GM18498 (cell line): ENCODE results near the gene SRPK2.
"Not testable (repeated sequence)": the region's sequence is repeated elsewhere in the genome, so short reads cannot be mapped to it uniquely, and the experiment has no call there.

Experiments
- ATAC-seq: cut with Tn5 transposase; IDR thresholded peaks from one replicate; pipeline ENCODE4 v1.9.1; 2021; ENCODE audit warnings: mild to moderate bottlenecking, moderate library complexity; ENCODE audit not compliant: unreplicated experiment

Gene SRPK2

DNA sequence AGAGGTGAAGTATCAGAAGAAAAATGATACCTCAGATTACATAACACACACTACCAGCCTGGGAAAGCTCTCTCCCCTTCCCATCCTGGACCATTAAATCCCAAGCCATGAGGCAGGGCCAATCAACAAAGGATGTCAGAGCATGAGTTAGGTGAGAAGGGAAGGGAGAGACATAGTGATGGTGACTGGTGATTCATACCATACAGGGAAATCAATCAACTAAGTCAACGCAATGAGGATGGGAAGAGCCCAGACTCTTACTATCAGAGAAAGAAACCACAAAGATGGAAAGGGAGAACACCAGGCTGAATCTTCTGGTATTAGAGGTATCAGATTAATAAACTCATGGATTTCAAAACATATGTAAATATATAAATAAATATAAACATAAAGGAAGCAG is 189.3 kb downstream of the SRPK2 start:
- ATAC-seq = no peak

DNA sequence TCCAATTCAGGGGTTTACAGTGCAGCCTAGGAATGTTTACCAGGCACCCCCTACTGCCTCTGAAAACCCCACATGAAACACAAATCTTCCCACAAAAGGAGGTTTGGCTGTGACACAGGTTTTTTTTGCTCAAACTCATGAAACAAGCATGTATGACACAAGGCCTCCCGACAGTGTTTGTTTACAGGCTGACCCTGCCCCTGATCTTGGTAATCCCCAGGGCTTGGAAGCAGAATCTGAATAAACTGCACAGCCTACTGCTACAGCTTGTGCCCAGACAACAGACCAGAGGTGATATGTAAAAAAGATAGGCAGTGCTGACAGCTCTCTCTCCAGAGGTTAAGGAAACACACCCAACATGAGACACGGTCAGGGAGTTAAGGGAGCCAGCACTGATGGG is 190.5 kb downstream of the SRPK2 start:
- no peak for ATAC-seq

DNA sequence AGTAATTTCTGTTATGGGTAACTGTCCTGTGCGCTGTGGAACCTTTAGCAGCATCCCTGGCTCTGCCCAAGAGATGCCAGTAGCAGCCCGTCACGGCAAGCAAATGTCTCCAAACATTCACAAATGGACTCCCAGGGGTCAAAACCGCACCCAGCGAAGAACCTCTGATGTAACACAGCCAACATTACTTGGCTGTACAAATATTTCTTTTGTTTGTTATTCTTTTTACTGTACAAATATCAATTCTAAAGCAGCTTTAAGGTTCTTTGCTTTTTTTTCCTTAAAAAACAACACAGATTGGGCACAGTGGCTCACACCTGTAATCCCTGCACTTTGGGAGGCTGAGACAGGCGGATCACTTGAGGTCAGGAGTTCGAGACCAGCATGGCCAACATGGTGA is 192.2 kb downstream of the SRPK2 start:
- no peak for ATAC-seq

DNA sequence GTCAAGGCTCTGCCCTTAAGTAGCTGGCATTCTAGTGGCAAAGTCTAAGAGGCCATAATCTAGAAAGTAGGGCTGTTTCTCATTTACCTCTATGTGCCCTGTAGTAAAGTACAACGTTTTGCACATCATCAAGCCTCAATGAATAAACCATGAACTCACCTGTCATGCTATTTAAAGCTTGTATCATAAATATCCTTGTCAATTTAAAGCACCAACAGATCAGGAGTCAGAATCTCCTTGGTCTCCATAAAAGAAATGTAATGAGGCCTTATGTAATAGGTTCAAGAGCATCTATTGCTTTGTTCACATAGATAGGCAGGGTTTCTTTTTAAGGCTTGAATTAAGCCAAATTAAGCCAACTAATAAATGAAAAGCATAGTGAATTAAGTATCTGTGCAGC is 192.8 kb downstream of the SRPK2 start:
- no peak for ATAC-seq

DNA sequence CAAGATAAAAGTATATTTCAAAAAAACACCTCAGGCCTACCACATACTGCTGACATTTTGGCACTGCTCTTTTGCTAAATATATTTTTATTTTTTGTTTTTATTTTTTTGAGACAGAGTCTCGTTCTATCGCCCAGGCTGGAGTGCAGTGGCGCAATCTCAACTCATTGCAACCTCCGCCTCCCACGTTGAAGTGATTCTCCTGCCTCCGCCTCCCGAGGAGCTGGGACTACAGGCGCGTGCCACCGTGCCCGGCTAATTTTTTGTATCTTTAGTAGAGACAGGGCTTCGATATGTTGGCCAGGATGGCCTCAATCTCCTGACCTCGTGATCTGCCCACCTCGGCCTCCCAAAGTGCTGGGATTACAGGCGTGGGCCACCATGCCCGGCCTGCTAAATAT is 193.8 kb downstream of the SRPK2 start:
- ATAC-seq = not testable (repeated sequence)

DNA sequence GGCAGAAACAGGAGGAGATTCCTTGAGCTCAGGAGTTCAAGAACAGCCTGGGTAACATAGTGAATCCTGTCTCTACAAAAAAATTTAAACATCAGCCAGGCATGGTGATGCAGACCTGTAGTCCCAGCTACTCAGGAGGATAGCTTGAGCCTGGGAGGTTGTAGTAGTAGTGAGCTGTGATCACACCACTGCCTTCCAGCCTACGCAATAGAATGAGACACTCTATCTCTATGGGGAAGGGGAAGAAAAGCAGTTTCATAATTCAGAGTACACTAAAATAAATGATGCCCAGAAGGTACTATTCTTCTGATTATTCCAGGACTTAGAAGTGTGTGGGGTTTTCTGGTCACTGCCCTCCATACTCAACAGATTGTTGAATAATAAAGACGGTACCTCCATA is 197.4 kb downstream of the SRPK2 start:
- no peak for ATAC-seq

DNA sequence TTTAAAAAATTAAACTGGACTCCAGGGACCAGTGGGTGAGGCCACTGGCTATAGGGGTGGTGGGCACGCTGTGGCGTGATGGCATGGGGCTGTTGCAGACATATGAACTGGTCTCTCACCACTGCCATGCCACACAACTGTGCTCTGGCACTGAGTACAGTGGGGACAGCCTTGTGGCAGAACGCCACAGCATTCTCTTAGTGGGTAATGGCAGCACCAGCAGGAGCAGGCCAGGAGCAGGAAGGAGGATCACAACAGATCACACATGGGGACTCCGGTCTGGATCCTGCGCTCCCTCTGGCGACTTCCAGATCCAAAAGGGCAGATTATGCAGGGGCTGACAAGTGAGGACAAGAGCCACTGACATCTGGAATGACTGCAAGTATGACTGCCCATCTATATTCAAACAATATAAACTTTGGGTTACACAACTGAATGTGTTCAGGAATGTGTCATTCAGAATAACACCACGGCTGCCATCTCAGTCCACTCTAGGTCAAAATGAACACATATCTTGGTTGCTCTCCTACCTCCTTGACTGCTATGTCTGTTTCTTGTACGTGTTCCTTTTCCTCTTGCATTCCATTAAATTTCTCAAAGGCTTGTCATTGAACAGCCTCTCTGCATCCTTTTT is 198.7 kb downstream of the SRPK2 start:
- no peak for ATAC-seq

DNA sequence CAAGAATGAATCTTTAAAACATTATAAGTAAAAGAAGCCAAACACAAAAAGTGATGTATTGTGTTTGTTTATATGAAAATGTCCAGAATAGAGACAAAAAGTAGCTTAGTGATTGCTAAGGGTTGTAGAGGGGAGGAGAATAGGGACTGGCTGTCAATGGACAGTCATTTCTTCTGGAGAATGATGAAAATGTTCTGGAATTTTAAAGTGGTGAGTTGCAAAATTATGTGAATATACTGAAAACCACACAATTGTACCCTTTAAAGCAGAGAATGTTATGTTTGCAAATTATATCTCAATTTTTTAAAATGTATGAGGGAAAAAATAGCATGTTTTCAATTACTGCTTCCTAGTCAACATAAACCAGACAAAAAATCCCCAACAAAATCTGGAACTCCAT is 200.5 kb downstream of the SRPK2 start:
- no peak for ATAC-seq

DNA sequence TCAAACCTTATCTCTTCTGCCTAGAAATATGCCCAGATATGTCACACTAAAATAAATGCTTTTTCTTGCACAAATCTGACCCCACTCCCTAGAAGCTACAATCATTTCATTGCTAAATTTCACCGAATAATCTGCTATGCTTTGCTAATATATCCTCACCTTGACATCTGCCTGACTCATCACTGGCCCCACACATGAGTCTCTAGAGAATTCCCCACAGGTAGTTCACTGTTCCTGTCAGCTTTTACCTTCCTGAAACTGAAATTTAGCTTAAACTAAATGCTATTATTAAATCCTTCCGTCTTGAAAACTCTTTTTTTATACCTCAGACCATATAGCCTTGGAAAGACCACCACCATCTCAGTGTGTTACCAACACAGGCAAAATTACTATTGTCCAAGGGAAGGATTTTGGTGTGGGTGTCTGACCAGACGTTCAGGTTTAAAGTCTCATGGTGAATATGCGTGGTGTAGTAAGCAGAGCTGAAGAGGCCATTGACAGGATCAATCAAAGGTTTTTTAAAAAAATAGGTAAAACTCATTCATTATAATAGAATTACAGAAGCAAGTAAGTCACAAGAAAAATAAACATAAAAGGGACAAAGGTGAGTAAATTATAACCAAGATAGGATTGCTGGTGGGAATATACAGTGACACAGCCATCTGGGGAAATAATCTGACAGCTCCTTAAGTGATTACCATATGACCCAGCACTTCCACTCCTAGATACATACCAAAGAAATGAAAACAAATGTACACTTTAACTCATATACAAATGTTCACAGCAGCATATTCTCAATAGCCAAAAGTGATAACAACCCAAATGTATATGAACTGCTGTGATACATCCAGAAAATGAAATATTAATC is 201.2 kb downstream of the SRPK2 start:
- ATAC-seq = peak; percentile 54

DNA sequence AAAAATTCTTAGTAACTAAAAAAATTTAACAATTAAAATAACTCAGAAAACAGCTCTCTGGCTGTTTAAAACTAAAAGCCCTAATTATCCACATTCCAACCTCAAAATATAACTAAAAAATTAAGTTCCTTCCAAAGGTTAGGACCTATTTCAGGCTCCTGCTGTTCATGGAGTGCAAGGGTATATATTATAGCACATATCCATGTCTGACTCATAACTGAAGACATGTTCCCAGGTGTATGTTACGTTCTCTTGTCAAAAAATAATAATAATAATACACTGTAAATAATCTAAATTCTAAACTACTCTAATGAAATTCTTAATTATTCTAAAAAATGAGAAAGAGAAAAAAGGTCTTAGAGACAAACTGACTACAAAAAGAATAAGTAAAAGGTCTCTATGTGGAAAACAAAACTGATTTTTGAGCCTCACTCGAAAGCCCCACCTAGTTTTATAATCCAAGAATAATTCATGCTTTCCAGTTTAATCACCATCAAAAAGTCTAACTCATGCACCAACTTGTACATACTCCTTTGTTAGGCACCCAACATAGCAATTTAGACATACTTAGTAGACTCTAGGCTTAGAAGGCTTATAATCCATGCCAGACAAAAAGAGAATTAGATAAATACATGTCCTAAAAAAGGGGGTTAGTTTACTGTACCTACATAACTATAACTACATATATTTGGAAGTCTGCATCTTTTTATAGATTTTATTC is 203.3 kb downstream of the SRPK2 start:
- no peak for ATAC-seq

DNA sequence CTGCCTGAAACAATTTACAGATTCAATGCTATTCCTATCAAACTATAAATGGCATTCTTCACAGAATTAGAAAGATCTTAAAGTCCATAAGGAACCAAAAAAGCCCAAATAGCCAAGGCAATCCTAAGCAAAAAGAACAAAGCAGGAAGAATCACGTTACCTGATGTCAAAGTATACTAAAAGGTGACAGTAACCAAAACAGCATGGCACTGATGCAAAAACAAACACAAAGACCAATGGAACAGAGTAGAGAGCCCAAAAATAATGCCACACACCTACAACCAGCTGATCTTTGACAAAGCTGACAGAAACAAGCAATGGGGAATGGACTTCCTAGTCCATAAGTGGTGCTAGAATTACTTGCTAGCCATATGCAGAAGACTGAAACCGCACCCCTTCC is 208.7 kb downstream of the SRPK2 start:
- ATAC-seq = no peak

DNA sequence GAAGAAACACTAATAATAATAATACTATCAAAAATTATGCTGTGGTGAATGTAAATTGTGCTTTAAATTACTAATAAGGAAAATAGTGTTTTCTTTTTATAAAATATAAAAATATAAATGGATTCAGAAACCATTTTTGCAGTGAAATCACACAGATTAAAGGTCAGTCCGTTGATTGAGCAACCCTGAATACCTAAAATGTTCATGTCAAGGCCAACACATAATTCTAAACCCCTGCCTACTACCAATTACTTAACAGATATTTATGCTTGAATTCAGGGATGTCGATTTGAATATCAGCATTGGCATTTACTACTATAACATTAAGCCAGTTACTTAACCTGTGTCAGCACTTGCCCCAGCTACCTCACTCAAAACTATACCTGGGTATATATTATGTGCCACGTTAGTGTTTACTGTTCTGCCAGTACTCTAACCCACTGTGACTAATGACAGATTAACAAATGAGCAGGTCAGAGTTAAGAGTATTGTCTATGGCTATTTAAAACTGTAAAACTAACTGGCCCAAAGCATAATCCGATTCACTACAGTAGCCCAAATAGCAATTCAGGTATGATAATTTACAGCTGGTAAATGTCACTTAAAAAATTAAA is 209.7 kb downstream of the SRPK2 start:
- no peak for ATAC-seq

DNA sequence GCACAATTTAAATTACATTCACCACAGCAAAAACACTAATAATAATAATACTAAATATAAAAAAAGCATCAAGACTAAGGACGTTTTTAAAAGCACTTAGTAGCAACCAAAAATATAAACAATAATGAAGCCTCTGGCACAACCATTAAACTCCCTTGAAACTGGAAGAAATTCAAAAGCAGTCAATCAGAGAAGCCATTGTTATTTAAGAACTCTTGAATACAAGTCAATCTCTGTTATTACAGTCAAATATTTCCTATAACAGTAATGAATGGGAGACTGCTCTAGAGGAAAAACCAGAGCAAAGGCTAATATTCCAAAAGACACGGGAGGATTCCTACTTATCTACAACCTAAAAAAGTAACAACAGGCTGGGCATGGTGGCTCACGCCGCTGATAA is 210.5 kb downstream of the SRPK2 start:
- no peak for ATAC-seq

DNA sequence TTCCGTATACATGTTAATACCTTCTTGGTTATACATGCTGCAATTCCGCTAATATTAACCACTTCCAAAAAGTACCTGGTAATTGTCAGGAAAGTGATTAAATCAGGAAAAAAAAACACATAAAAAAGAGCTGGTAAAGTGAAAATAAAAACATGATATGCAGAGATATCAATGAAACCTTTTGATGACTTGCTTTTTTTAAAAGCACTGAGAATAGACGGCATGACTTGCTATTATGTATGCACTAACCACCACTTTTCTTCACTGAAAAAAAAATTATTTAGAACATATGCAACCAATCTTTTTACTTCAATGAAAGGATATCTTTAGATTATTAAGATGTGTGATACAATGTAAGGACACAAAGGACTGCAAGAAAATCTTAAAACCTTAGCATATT is 211.7 kb downstream of the SRPK2 start:
- ATAC-seq = no peak

DNA sequence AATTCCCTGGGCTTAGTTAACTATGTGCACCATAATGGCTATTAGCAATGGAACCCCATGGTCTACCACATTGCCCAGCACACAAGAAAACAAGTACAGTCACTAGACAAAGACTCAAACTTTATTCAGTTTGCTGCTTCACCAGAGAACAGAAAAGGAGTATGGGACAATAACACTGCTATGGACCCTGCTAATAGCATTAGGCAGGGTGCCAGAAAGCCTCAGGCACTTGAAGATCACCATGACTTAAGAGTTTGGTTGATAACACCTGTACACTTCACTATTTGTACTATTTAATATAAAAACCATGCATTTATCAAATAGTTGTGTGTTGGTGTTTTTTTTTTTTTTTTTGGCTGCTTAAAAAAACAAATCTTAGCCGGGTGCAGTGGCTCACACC is 215.1 kb downstream of the SRPK2 start:
- ATAC-seq = no peak

DNA sequence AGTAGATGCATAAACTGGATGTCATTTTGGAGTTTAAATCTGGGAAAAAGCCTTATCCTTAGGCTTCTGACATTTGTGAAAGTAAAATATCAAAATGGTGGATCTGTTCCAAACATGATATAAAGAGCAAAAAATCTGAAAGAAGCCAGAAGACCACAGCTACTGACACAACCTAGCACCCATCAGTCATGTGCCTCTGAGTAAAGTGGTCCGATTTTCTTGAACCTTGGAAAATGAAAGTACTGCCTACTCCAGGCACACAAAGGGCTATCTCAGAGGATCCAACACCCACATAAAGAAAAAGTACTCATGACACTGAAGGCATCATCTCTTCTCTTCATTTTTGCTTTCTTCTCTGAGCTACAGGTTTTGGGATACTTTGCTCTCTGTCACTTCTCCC is 224.0 kb downstream of the SRPK2 start:
- ATAC-seq = no peak

DNA sequence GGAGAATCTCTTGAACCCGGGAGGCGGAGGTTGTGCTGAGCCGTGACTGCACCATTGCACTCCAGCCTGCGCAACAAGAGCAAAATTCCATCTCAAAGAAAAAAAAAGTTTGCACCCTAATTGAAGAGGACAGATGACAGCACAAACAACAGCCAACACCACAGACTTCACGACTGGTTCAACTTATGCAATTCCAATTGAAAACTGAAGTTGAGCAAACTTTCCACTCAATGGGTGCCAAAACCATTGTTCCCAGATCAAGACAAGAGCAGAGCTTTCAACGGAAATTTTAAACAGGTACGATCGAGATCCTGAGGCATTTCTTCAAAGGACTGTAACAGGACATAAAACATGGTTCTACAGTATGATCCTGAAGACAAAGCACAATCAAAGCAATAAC is 225.0 kb downstream of the SRPK2 start:
- no peak for ATAC-seq

DNA sequence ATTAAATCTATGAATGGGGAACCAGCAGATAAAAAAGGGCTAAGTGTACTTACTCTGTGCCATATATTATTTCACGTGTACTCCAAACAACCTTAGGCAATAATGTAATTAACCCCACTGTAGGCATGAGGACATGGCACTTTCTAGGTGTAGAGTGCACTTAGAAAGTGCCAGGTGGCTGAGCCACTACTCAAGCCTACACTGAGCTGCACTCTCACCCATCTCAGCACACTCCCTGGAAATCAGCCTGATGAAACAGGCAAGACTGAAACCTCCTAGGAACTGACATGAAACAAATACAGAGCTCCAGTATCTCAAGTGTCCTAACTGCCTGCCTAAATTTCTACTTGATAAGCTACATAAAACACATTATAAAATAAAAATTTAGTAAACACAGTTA is 227.4 kb downstream of the SRPK2 start:
- ATAC-seq = no peak

DNA sequence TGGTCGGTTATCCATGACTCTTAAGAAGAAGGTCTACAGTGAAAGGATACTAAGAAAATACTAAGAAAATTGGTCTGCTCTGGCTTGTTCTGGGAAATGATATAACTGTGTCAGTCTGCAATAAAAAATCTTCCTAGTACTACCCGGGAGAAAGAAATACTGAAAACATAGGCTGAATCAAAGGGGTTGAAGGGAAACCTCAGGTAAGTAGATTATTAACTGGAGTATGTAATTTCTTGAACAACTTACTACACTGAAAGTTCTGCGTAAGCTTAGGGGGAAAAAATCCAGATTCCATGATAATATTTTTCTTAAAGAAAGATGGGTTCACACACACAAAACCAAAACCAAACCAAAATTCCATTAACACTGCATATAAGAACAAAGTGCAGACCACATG is 231.4 kb downstream of the SRPK2 start:
- ATAC-seq = no peak

DNA sequence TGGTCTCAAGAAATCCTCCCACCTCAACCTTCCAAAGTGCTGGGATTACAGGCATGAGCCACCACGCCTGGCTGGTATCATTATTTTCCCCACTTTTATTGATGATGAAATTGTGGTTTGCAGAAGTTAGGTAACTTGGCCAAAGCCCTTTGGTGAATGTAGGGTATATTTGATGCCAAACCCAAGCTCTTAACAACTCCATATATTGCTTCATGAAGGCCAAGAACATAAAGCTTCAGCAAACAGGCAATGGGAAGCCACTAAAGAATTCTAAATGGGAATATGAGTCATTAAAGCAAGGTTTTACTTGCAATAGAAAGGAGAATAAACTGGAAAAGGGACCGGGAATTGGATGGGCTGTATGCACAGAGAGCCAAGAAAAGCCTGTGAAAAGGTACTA is 232.0 kb downstream of the SRPK2 start:
- ATAC-seq = no peak

DNA sequence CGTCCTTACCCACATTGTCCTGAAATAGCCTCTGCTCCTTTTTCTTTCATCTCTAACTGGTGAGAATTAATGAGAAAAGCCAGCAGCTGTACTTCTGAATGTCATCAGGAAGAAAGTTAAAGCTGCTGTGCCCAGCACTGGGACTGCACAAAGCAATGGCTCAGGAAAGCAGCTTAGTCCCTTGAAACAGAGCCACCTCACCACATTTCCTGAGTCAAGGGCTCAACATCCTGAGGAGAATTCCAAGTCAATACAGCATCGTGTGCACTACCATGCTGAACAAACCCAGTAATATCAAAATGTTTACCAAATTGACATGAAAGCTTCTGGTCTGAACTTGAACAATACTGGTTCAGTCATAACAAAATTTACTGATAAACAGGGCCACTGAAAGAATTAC is 234.6 kb downstream of the SRPK2 start:
- no peak for ATAC-seq

DNA sequence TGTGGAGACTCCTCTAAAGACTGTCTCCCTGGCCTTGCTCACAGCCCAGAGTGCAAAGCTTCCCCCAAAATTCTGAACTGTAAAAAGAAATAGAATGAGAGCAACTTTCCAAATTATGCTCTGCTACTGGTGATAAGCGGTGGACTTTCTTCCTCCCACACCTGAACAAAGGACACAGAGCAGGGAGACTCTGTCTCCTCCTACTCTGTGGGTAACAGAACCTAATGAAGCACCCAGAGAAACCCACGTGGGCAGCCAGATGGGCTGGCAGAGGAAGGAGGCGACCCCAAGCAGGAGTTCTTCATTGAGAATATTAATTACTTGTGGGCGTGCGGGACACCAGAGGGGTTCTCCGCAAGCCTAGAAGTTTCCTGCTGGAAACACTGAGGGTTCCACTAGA is 235.2 kb downstream of the SRPK2 start:
- no peak for ATAC-seq
